ENCODE measurements around the gene TMX4. TPM values are rescaled to one million over a fixed set of nuclear protein-coding genes. Genes with fewer than 3 reads are reported as not detected.

TMX4 gene
- total and polyA plus RNA-seq, 3 donors from 2014 or later = 236 to 290 (median 236) TPM

- no peak for DNase-seq
- peaks cover 4% of the 10 kb centered on the region for H3K4me1 ChIP-seq
- no peak for TF ChIP-seq POLR2A (IDR thresholded peaks at IDR 0.05)
- TF ChIP-seq CTCF (IDR thresholded peaks at IDR 0.05) = no peak
- no peak overlapping the region for H3K4me3 ChIP-seq
- H3K9me3 ChIP-seq = no peaks in the 10 kb centered on the region
- H3K27me3 ChIP-seq = no peaks in the 10 kb centered on the region
- intact Hi-C loops (cut with DNase I; ENCODE audit: low total_unique reads) = no loop called here
- H3K27ac ChIP-seq = no peak overlapping the region
- no peaks in the 10 kb centered on the region for H3K36me3 ChIP-seq (ENCODE audit: low read depth, missing control alignments)
Observed at GRCh38 chr20:7981374-7981773, 38.2 kb downstream of the TMX4 start.

- H3K36me3 ChIP-seq (ENCODE audit: low read depth, missing control alignments) = no peaks in the 10 kb centered on the region
- TF ChIP-seq POLR2A (IDR thresholded peaks at IDR 0.05) (no peak), CTCF (IDR thresholded peaks at IDR 0.05) (peak; percentile 40 to 52 (median 49))
- H3K4me3 ChIP-seq = no peak overlapping the region
- WGBS, 2 donors = 67 to 69% methylated on average over 10 of the region's 10 CpGs
- H3K4me1 ChIP-seq = peaks cover 4% of the 10 kb centered on the region
- DNase-seq = peak; percentile 49
- no peak overlapping the region for H3K27ac ChIP-seq
- no peaks in the 10 kb centered on the region for H3K9me3 ChIP-seq
- intact Hi-C loops (cut with DNase I; ENCODE audit: low total_unique reads) = no loop called here
- no peaks in the 10 kb centered on the region for H3K27me3 ChIP-seq
Observed at GRCh38 chr20:7980332-7981046, 39.1 kb downstream of the TMX4 start.

- H3K4me3 ChIP-seq = no peak overlapping the region
- no peak overlapping the region for H3K27ac ChIP-seq
- no peaks in the 10 kb centered on the region for H3K36me3 ChIP-seq (ENCODE audit: low read depth, missing control alignments)
- no peaks in the 10 kb centered on the region for H3K9me3 ChIP-seq
- intact Hi-C loops (cut with DNase I; ENCODE audit: low total_unique reads) = no loop called here
- TF ChIP-seq CTCF (IDR thresholded peaks at IDR 0.05) (no peak), POLR2A (IDR thresholded peaks at IDR 0.05) (no peak)
- no peaks in the 10 kb centered on the region for H3K27me3 ChIP-seq
- DNase-seq = no peak
- H3K4me1 ChIP-seq = no peaks in the 10 kb centered on the region
- 92 to 96% methylated on average over 5 of the region's 5 CpGs for WGBS, 2 donors
Observed at GRCh38 chr20:7977709-7978108, 41.9 kb downstream of the TMX4 start.

GRCh38 chr20:7975851-7976414 lies 43.6 kb downstream of the TMX4 start:
- Histone ChIP-seq H3K4me3 (no peak overlapping the region), H3K27me3 (no peaks in the 10 kb centered on the region), H3K9me3 (no peaks in the 10 kb centered on the region), H3K27ac (no peak overlapping the region), H3K4me1 (no peaks in the 10 kb centered on the region), H3K36me3 (ENCODE audit: low read depth, missing control alignments) (no peaks in the 10 kb centered on the region)
- intact Hi-C loops (cut with DNase I; ENCODE audit: low total_unique reads) = no loop called here
- no peak for TF ChIP-seq POLR2A (IDR thresholded peaks at IDR 0.05)
- TF ChIP-seq CTCF (IDR thresholded peaks at IDR 0.05) = no peak
- no peak for DNase-seq
- WGBS, 2 donors = 80% methylated on average over 9 of the region's 9 CpGs

Data from testis (tissue), 3 donors.